ENCODE results near the gene TGM1.

GRCh38 chr14:24260026-24260779, 2.8 kb downstream of the TGM1 start:
- TF ChIP-seq CTCF (conservative IDR thresholded peaks at IDR 0.05 in 1 of 2, IDR thresholded peaks at IDR 0.05 in 1 of 2; ENCODE audit: low read depth in 1 of 2, low read length in 2 of 2) (no peak), EZH2 (IDR thresholded peaks at IDR 0.05; ENCODE audit: low read length, missing control alignments) (no peak)
